NCI-H2029 (cell line): Measurements from ENCODE around the gene LHPP.

Experiments
- DNase-seq: peaks from one replicate; lab custom pipeline; 2025; lab: John Stamatoyannopoulos, UW

LHPP gene

DNA sequence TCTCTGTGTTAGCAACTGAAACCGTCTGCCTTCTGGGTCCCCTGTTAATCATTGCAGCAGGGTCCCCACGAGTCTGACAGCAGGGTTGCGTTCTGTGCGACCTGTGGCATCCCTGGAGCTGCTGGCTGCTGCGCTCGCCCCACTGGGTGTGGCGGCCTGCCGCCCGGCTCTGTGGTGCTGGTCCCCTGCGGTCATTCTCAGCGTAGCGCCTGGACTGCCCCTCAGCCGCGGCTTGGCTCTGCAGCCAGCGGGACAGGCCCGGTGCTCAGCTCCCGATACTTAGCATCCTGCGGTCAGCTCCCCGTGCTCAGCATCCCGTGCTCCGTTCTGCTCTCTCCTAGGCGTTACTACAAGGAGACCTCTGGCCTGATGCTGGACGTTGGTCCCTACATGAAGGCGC lies 35.0 kb downstream of the LHPP start:
- no peak for DNase-seq

- DNase-seq, result no peak
These were observed 35.7 kb downstream of the LHPP start for GRCh38 chr10:124497196-124497881.

GRCh38 chr10:124498056-124498455 lies 36.4 kb downstream of the LHPP start:
- DNase-seq, result no peak

DNA sequence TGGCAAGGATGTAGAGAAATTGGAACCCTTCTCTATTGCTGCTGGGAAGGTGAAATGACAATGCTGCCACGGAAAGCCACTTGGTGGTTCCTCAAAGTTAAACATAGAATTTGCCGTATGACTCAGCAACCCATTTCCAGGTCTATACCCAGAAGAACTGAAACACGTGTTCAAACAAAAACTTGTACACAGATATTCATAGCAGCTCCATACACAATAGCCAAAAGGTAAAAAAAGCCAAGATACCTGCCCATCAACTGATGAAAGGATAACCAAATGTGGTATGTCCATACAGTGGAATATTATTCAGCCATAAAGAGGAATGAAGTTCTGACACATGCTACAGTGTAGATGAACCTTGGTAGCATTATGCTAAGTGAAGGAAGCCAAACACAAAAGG lies 39.1 kb downstream of the LHPP start:
- no peak for DNase-seq

DNA sequence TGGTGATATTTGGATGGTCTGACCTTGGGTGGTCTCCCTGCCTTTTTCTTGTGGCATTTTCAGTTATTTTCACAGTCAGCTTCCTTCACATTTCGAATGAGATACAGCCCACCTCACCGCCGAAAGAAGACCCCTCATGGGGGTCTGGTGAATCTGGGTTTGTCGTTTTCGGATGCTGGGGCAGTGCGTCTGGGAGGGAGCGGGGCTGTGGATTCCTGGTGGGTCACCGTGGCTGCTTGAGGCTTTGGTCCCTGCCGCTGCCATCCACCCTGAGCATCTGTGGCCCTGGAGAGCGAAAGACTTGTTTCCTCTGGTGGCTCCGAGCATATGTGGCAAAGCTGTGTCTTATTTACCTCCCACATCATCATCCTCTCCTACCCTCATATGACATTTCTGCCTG lies 43.1 kb downstream of the LHPP start:
- DNase-seq, result no peak

GRCh38 chr10:124505279-124505678 lies 43.7 kb downstream of the LHPP start:
- DNase-seq, result no peak

GRCh38 chr10:124508070-124508667 lies 46.5 kb downstream of the LHPP start:
- DNase-seq, result peak; percentile 12

DNA sequence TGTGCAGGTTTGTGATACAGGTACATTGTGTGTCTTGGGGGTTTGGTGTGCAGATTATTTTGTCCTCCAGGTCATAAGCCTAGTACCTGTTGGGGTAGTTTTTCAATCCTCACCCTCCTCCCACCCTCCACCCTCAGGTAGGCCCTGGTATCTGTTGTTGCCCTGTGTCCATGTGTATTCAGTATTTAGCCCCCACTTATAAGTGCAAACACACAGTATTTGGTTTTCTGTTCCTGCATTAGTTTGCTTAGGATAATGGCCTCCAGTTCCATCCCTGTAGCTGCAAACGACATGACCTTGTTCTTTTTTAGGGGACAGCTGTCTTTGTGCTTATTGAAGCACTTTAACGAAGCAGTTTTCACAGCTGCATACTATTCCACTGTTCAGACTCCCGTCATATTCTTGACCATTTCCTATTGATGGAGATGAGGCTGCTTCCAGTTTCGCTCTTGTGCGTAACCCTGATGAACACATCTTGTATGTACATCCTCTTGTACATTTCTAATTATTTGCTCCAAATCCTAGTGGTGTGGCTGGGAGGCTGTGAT lies 47.4 kb downstream of the LHPP start:
- DNase-seq, result no peak

GRCh38 chr10:124509880-124510632 lies 48.4 kb downstream of the LHPP start:
- no peak for DNase-seq

DNA sequence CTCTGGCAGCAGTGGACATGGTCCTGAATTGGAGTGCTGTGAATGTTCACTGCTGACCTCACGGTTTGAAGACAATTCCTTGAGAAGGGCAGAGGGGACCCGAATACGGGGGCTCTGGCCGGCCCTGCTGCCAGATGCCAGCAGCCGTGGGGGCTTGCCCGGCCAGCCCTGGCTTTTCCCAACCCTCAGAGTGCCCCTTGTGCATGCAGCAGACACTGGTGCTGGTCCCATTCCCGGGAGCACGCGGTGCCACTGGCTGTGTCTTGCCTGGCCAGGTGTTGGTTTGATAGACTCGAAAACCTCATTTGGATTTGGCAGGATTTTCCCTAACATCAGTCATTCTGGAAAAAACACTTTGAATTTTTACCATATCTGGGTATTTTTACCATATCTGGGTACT lies 49.1 kb downstream of the LHPP start:
- no peak for DNase-seq

GRCh38 chr10:124511205-124512039 lies 49.8 kb downstream of the LHPP start:
- no peak for DNase-seq

- DNase-seq, result no peak
These were observed 50.4 kb downstream of the LHPP start for GRCh38 chr10:124512040-124512428.

GRCh38 chr10:124512600-124512999 lies 51.0 kb downstream of the LHPP start:
- DNase-seq, result no peak

- no peak for DNase-seq
These were observed 53.8 kb downstream of the LHPP start for GRCh38 chr10:124515244-124515970.

DNA sequence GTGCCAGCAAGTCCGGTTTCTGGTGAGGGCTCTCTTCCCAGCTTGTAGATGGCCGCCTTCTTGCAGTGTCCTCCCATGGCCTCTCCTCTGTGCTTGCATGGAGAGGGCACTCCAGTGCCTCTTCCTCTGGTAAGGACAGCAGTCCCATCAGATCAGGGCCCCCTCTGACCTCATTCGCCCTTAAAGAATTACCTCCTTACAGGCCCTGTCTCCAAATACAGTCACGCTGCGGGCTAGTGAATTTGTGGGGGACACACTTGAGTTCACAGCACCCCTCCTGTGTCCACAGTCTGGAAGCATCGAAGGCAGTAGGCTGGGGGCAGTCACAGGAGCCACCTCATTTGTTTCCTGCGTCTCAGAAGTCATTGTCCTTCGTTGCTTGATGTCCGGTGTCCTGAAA lies 54.6 kb downstream of the LHPP start:
- no peak for DNase-seq

DNA sequence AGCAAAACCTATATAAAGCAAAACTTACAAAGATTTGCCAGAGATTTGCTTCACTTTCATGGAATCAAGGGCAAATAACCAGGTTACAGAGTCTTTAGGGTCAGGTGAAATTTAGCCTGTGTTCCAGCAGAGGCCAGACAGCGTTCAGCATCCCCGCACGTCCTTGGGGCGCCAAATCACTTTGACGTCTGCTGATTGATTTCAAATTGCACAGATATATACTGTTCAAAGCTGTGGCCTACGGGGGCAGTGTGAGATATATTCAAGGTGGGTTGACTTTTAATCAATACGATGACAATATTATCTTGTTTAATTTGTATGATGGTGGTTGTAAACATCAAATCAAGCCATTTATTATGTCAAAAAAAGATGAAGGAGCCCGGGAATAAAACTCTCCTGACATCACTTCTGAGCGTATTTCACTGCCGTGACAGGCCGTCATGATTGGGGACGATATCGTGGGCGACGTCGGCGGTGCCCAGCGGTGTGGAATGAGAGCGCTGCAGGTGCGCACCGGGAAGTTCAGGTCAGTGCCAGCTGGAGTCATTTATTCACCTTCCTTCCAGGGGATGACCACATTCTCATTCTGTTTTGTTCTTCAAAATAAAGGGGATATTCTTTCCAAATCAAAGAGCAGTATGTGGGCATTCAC lies 55.2 kb downstream of the LHPP start:
- DNase-seq, result no peak

DNA sequence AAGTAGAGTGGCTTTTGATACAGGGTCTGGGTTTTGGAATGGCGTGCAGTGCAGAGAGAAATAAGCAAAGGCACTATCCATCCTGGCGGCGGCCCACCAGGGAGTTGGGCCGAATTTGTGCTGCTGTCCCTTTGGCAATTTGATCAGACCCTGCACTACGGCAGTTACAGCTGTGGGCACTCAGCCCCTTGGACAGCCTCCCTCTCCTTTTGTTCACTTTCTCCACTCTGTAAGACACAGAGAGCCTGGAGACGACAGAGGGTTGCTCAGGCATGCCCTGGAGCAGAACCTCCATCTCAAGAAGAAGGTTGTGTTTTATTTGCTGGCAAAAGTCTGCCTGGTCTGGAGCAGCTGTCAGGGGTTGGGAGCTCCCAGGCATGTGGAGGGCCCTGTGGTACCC lies 55.8 kb downstream of the LHPP start:
- no peak for DNase-seq

- no peak for DNase-seq
These were observed 56.3 kb downstream of the LHPP start for GRCh38 chr10:124517931-124518330.

DNA sequence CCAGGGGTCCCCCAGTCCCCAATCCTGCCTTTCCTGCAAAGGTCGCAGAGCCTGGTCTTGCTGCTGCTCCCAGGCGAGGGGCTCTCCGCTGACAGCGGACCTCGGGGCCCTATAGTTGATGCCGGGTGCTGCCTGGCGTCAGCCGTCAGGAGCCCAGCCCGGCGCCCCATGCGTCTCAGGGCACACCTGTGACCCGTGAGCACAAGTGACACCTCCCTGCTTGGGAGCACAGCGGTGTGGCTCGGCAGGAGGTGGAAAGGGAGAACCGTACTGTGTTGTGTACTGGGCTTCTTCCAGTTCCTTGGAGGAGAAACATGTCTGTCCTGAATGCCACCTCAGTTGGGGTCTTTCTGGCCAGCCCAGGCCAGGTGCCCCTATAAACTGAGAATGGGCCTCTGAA lies 56.7 kb downstream of the LHPP start:
- no peak for DNase-seq

DNA sequence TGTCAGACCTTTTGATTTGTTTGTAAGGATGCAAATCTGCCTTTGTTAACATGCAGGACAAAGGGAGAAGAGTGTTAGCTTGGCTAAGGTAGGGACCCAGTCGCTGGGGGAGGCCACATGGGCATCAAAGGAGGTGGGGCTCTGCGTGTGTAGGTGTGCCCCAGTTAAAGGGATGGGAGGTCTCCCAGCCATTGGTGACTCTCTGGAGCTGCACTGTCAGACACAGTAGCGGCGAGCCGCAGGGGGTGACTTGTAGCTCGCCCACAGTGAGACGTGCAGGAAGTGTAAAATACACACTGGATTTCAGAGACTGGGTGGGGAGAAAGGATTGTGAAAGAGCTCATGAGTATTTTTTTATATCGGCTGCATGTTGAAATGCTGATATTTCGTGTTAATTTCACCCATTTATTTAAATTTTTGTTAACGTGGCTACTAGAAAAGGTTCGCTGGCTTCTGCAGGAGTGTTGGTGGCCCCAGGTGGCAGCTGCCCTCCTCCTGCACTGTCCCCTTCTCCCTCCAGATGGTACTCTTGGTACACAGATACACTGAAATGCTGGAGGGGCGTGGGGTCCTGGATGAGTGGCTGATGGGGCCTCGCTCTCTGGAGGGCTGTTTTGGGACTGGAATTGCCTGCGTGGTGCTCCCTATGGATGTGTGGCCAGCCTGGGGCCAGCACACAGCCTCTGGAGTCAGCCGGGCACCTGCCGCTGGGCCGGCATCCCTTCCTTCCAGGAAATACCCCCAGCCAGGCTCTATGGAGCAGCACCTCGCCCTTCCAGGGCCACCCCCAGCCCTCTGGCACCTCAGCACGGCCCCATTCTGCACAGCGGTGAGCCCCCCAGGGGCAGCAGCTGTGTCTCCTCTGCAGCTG lies 59.2 kb downstream of the LHPP start:
- DNase-seq, result no peak
